Neural cell (in vitro differentiated cells): Measurements from ENCODE around the gene ARHGEF5.
"Not testable (repeated sequence)": the region's sequence is repeated elsewhere in the genome, so short reads cannot be mapped to it uniquely, and the experiment has no call there.

Experiments used
- CTCF ChIP-seq: fragments of 450-650 bp; IDR thresholded peaks from 2 replicates; pipeline ENCODE4 v1.5.1; 2014; ENCODE audit warnings: antibody characterized with exemption, mild to moderate bottlenecking, moderate library complexity; ENCODE audit not compliant: poor library complexity, severe bottlenecking
- EZH2 ChIP-seq: fragments of 200-600, 300-800 bp; shearing (Covaris generic), sonication (generic); IDR thresholded peaks from 2 replicates; pipeline ENCODE4 v1.6.1; 2014; ENCODE audit warnings: antibody characterized with exemption, low read length, borderline replicate concordance, mild to moderate bottlenecking; ENCODE audit not compliant: insufficient read depth, poor library complexity, severe bottlenecking

GRCh38 chr7:144418931-144419330, 63.7 kb downstream of the ARHGEF5 start:
- not testable (repeated sequence) for TF ChIP-seq EZH2, CTCF
